Progenitor cell of endocrine pancreas (in vitro differentiated cells): ENCODE results near the gene SLC41A3. TPM values are rescaled to one million over a fixed set of nuclear protein-coding genes. Genes with fewer than 3 reads are reported as not detected.
"Not testable (repeated sequence)": the region's sequence is repeated elsewhere in the genome, so short reads cannot be mapped to it uniquely, and the experiment has no call there.

ENCODE experiments used
- DNase-seq: peaks from one replicate; pipeline ENCODE4 v3.0.0; 2021; ENCODE audit warnings: low spot score; ENCODE audit not compliant: unreplicated experiment
- H3K27ac Mint-ChIP-seq: 2 replicates; pipeline ENCODE4 v1.8.0; 2021; ENCODE audit warnings: mild to moderate bottlenecking, moderate library complexity, mixed read lengths
- H3K27me3 Mint-ChIP-seq: 2 replicates; pipeline ENCODE4 v1.8.0; 2021; ENCODE audit warnings: mixed read lengths
- H3K36me3 Mint-ChIP-seq: 2 replicates; pipeline ENCODE4 v1.8.0; 2022; ENCODE audit warnings: mixed read lengths; ENCODE audit not compliant: insufficient read depth
- H3K4me1 Mint-ChIP-seq: 2 replicates; pipeline ENCODE4 v1.8.0; 2021; ENCODE audit warnings: low read depth, mixed read lengths
- H3K4me3 Mint-ChIP-seq: 2 replicates; pipeline ENCODE4 v1.8.0; 2021; ENCODE audit warnings: low read depth, mild to moderate bottlenecking, moderate library complexity, mixed read lengths
- H3K9me3 Mint-ChIP-seq: 2 replicates; pipeline ENCODE4 v1.8.0; 2021; ENCODE audit warnings: low read depth, mixed read lengths
- CTCF ChIP-seq: fragments of 200-600 bp; sonication (generic); IDR thresholded peaks from one replicate; pipeline ENCODE4 v1.5.0; 2021; ENCODE audit warnings: antibody characterized with exemption, mild to moderate bottlenecking; ENCODE audit not compliant: unreplicated experiment
- total RNA-seq: library from RNA; stranded (reverse); gene quantifications from 2 replicates; pipeline ENCODE4 v1.2.1, GENCODE V29; 2021

The SLC41A3 gene
- total RNA-seq, 1 donor from 2014 or later: 62.4 TPM

GRCh38 chr3:126049289-126050049 lies 34.5 kb downstream of the SLC41A3 start:
- DNase-seq: no peak
- peaks cover 7% of the 10 kb centered on the region for H3K9me3 Mint-ChIP-seq
- peaks cover 22% of the 10 kb centered on the region for H3K36me3 Mint-ChIP-seq
- no peak overlapping the region for H3K27ac Mint-ChIP-seq
- H3K4me3 Mint-ChIP-seq: no peak overlapping the region
- no peaks in the 10 kb centered on the region for H3K27me3 Mint-ChIP-seq
- no peak for TF ChIP-seq CTCF
- H3K4me1 Mint-ChIP-seq: peaks cover 2% of the 10 kb centered on the region

GRCh38 chr3:126040386-126040785 lies 43.5 kb downstream of the SLC41A3 start:
- DNase-seq: no peak
- Mint-ChIP-seq H3K36me3 (peaks cover 33% of the 10 kb centered on the region), H3K4me3 (no peak overlapping the region), H3K9me3 (peaks cover 25% of the 10 kb centered on the region), H3K27me3 (no peaks in the 10 kb centered on the region), H3K27ac (no peak overlapping the region), H3K4me1 (no peaks in the 10 kb centered on the region)
- no peak for TF ChIP-seq CTCF

- Mint-ChIP-seq H3K36me3 (peaks cover 34% of the 10 kb centered on the region), H3K27ac (no peak overlapping the region), H3K9me3 (peaks cover 25% of the 10 kb centered on the region), H3K27me3 (no peaks in the 10 kb centered on the region), H3K4me1 (no peaks in the 10 kb centered on the region), H3K4me3 (no peak overlapping the region)
- no peak for TF ChIP-seq CTCF
- DNase-seq: no peak
Measured at GRCh38 chr3:126039870-126040269, 44.1 kb downstream of the SLC41A3 start.

- H3K27ac Mint-ChIP-seq, DNase-seq, H3K4me3 Mint-ChIP-seq, H3K27me3 Mint-ChIP-seq, H3K4me1 Mint-ChIP-seq: not testable (repeated sequence)
- H3K36me3 Mint-ChIP-seq: peaks cover 30% of the 10 kb centered on the region
- H3K9me3 Mint-ChIP-seq: peaks cover 19% of the 10 kb centered on the region
Measured at GRCh38 chr3:126038791-126039190, 45.1 kb downstream of the SLC41A3 start.

DNA sequence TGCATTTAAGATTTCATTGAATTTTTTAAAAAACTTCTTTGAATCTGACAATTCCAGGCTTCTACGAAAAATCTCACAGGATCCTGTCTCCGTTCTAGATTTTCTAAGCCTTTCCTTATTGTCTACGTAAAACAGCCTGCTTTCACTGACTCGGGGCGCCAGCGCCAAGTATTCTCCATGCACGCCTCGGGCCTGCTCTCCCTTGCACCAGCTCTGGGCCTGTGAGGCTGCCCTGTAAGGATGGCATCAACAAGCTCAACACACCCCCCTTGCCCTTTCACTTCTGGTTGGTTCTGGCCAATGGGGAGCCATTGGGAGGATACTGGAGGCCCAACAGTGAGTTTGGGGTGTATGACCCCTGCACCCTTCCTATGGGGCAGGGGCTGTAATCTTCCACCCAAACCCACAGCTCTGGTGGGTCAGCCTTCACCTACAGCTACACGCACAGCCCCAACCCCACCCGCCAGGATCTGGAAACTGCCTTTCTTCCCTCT lies 47.8 kb downstream of the SLC41A3 start:
- no peak for DNase-seq
- Mint-ChIP-seq H3K9me3 (peaks cover 7% of the 10 kb centered on the region), H3K36me3 (peaks cover 27% of the 10 kb centered on the region), H3K27me3 (no peaks in the 10 kb centered on the region), H3K4me3 (no peak overlapping the region), H3K27ac (no peak overlapping the region), H3K4me1 (no peaks in the 10 kb centered on the region)
- no peak for TF ChIP-seq CTCF
